SW 1271 (cell line): ENCODE results near the gene WFDC10A.
"Not testable (repeated sequence)": the region's sequence is repeated elsewhere in the genome, so short reads cannot be mapped to it uniquely, and the experiment has no call there.

Experiments
- DNase-seq, 2 experiments: peaks; one replicate each; lab custom pipeline; 2025; lab: John Stamatoyannopoulos, UW

Gene WFDC10A

GRCh38 chr20:45629496-45630100, at the start of gene WFDC10A:
Gene WFDC10A, plus strand, starts transcription at chr20:45629739. Its CDS starts 75 bp downstream, at chr20:45629814.
- DNase-seq = peak; percentile 4 to 55

- DNase-seq = no peak
Measured at GRCh38 chr20:45581702-45582101, 47.8 kb upstream of the WFDC10A start.

GRCh38 chr20:45583502-45583901, 46.0 kb upstream of the WFDC10A start:
- no peak for DNase-seq

- not testable (repeated sequence) for DNase-seq
Measured at GRCh38 chr20:45584294-45584693, 45.2 kb upstream of the WFDC10A start.

GRCh38 chr20:45585986-45586385, 43.6 kb upstream of the WFDC10A start:
- not testable (repeated sequence) for DNase-seq

- no peak for DNase-seq
Measured at GRCh38 chr20:45588800-45589199, 40.7 kb upstream of the WFDC10A start.

- no peak for DNase-seq
Measured at GRCh38 chr20:45589725-45590124, 39.8 kb upstream of the WFDC10A start.

- DNase-seq = peak; percentile 20 to 71
Measured at GRCh38 chr20:45592574-45593189, 36.9 kb upstream of the WFDC10A start.

GRCh38 chr20:45593498-45593897, 36.0 kb upstream of the WFDC10A start:
- no peak for DNase-seq

- no peak for DNase-seq
Measured at GRCh38 chr20:45595235-45595634, 34.3 kb upstream of the WFDC10A start.

GRCh38 chr20:45607810-45608209, 21.7 kb upstream of the WFDC10A start:
- no peak for DNase-seq

- DNase-seq = no peak
Measured at GRCh38 chr20:45611054-45611453, 18.5 kb upstream of the WFDC10A start.

GRCh38 chr20:45612314-45612713, 17.2 kb upstream of the WFDC10A start:
- DNase-seq = no peak

- no peak for DNase-seq
Measured at GRCh38 chr20:45617591-45617990, 11.9 kb upstream of the WFDC10A start.

- no peak for DNase-seq
Measured at GRCh38 chr20:45621593-45621992, 7.9 kb upstream of the WFDC10A start.

GRCh38 chr20:45626540-45626939, 3.0 kb upstream of the WFDC10A start:
- DNase-seq = no peak

GRCh38 chr20:45630371-45630770, 832 bp downstream of the WFDC10A start:
- no peak for DNase-seq

- no peak for DNase-seq
Measured at GRCh38 chr20:45631184-45631583, 1.6 kb downstream of the WFDC10A start, which contains the start of gene WFDC9. Gene WFDC9, minus strand, starts transcription at chr20:45631284. Its CDS starts 21,103 bp downstream, at chr20:45610181.

GRCh38 chr20:45636513-45636912, 7.0 kb downstream of the WFDC10A start:
- DNase-seq = no peak

- DNase-seq = no peak
Measured at GRCh38 chr20:45639687-45640086, 10.1 kb downstream of the WFDC10A start.

- DNase-seq = not testable (repeated sequence)
Measured at GRCh38 chr20:45641076-45641475, 11.5 kb downstream of the WFDC10A start.

- not testable (repeated sequence) for DNase-seq
Measured at GRCh38 chr20:45645869-45646268, 16.3 kb downstream of the WFDC10A start.

GRCh38 chr20:45646875-45647274, 17.3 kb downstream of the WFDC10A start:
- no peak for DNase-seq
